ENCODE data around the gene METRN. TPM values are rescaled to one million over a fixed set of nuclear protein-coding genes. Genes with fewer than 3 reads are reported as not detected.

METRN gene
- polyA plus RNA-seq, 1 donor (not counting 4 experiments of a cell fraction or from before 2014, with no cell fraction given): 42.1 TPM

DNA sequence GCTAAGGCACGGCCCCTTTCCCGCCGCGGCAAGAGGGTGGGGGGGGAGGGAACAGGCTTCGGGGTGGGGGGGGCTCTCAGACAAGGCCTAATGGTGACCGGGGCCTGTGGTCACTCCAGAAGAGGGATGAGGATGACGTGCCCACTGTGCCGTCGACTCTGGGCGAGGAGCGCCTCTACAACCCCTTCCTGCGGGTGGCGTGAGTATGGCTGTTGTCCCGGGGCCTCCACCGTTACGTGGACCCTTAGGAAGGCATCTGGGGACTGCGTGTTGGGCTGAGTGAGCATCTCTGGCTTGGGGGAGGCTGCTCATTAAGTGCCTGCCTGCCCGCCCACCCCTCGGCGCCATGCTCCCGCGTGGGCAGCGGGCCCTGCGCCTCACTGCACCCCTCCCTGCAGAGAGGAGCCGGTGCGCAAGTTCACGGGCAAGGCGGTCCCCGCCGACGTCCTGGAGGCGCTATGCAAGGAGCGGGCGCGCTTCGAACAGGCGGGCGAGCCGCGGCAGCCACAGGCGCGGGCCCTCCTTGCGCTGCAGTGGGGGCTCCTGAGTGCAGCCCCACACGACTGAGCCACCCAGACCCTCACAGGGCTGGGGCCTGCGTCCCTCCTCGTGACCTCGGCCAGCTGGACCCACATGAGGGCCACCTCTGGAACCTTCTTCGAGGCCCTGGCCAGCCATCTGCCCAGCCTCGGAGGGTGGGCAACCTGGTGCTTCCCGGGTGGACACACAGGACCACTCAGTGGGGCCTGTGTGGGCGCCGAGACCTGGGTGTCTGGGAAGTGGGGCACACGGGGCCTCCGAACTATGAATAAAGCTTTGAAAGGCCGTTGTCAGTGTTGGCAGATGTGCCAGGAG lies 14.2 kb downstream of the METRN start:
- DNase-seq (ENCODE audit: low read depth, low spot score) (no peak), FAIRE-seq (no peak)
- no peak overlapping the region for H3K9ac ChIP-seq (ENCODE audit: control insufficient read depth, extremely low read depth, insufficient read depth, low read length)
- H4K20me1 ChIP-seq (ENCODE audit: control insufficient read depth, extremely low read depth, insufficient read depth, low read length): no peaks in the 10 kb centered on the region
- peaks cover 4% of the 10 kb centered on the region for H3K4me1 ChIP-seq (ENCODE audit: control insufficient read depth, extremely low read depth, insufficient read depth, low read length)
- no peaks in the 10 kb centered on the region for H3K9me3 ChIP-seq (ENCODE audit: control insufficient read depth, low read depth, low read length)
- dilution Hi-C loops (cut with MboI; ENCODE audit: extremely low pct_ligation_motif_present, low sequenced_read_pairs): no loop called here
- no peaks in the 10 kb centered on the region for H3K79me2 ChIP-seq (ENCODE audit: control insufficient read depth, insufficient read depth, low read length)
- H3K27me3 ChIP-seq (ENCODE audit: control insufficient read depth, extremely low read depth, insufficient read depth, low read length): no peaks in the 10 kb centered on the region
- peaks cover 9 to 15% of the 10 kb centered on the region in 2 experiments for H3K36me3 ChIP-seq (ENCODE audit: control insufficient read depth in 2 of 2, extremely low read depth in 1 of 2, insufficient read depth in 2 of 2, low read length in 2 of 2)
- H3K27ac ChIP-seq (ENCODE audit: control insufficient read depth, insufficient read depth, low read length): no peak overlapping the region
- no peak overlapping the region for H2AFZ ChIP-seq (ENCODE audit: control insufficient read depth, low read length)
- no peak overlapping the region for H3K4me2 ChIP-seq (ENCODE audit: control insufficient read depth, extremely low read depth, insufficient read depth, low read depth, low read length)
- no peak overlapping the region for H3K4me3 ChIP-seq (ENCODE audit: control insufficient read depth in 2 of 3, extremely low read depth in 1 of 3, insufficient read depth in 2 of 3, low read depth in 1 of 3, low read length in 3 of 3)
- TF ChIP-seq, protein P1, sequence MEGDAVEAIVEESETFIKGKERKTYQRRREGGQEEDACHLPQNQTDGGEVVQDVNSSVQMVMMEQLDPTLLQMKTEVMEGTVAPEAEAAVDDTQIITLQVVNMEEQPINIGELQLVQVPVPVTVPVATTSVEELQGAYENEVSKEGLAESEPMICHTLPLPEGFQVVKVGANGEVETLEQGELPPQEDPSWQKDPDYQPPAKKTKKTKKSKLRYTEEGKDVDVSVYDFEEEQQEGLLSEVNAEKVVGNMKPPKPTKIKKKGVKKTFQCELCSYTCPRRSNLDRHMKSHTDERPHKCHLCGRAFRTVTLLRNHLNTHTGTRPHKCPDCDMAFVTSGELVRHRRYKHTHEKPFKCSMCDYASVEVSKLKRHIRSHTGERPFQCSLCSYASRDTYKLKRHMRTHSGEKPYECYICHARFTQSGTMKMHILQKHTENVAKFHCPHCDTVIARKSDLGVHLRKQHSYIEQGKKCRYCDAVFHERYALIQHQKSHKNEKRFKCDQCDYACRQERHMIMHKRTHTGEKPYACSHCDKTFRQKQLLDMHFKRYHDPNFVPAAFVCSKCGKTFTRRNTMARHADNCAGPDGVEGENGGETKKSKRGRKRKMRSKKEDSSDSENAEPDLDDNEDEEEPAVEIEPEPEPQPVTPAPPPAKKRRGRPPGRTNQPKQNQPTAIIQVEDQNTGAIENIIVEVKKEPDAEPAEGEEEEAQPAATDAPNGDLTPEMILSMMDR (optimal IDR thresholded peaks at IDR 0.05 in 1 of 3, IDR thresholded peaks at IDR 0.05 in 1 of 3, conservative IDR thresholded peaks at IDR 0.05 in 1 of 3; ENCODE audit: extremely low read depth in 1 of 3, insufficient read depth in 2 of 3, low read length in 3 of 3): no peak
- no peak for TF ChIP-seq EZH2 (IDR thresholded peaks at IDR 0.05; ENCODE audit: low read length)
- no peaks in the 10 kb centered on the region for H3K9me1 ChIP-seq (ENCODE audit: control insufficient read depth, extremely low read depth, insufficient read depth, low read length)

DNA sequence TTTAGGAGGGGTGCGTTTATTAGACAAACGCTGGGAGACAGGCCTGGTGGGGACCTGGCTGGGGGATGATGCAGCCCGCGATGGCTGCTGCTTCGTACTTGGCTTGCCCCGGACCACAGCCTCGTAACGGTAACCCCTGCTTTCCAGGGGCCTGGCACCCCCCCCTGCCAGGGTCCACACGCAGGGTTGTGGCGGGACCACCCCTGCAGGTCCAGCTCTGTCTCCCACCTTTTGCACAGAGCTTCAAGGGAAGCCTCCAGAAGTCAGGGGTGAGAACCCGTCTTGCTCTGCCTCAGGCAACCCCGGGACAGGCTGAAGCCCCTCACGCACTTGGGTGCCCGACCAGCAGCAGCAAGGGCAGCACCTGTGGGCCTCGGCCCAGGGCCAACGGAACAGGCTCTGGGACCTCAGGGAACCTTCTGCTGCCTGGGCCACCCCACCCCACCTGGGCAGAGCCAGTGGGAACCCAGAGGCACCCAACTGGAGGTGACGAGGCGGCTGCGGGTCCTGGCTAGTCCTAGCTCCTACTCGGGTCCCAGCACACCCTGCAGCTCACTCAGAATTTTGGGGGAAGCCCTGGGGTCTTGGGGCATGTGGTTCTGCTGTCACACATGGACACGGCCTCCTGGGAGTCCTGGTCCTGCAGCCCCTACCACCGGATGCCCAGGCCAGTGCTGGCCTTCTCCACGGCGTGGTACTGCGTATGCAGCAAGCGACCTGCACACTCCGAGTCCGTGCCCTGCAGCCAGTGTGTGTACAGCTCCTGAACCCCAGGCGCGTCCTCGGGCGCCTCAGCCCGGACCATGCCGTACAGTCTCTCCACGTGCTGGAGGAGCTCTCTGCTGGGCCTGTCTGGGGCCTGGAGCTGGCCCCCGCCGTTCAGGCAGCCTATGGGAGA lies 15.1 kb downstream of the METRN start:
- no peaks in the 10 kb centered on the region for H3K79me2 ChIP-seq (ENCODE audit: control insufficient read depth, insufficient read depth, low read length)
- no peak overlapping the region for H3K4me2 ChIP-seq (ENCODE audit: control insufficient read depth, extremely low read depth, insufficient read depth, low read depth, low read length)
- H4K20me1 ChIP-seq (ENCODE audit: control insufficient read depth, extremely low read depth, insufficient read depth, low read length): no peaks in the 10 kb centered on the region
- peaks cover 4% of the 10 kb centered on the region for H3K4me1 ChIP-seq (ENCODE audit: control insufficient read depth, extremely low read depth, insufficient read depth, low read length)
- no peak for TF ChIP-seq EZH2 (IDR thresholded peaks at IDR 0.05; ENCODE audit: low read length)
- TF ChIP-seq, protein P1 (optimal IDR thresholded peaks at IDR 0.05 in 1 of 3, IDR thresholded peaks at IDR 0.05 in 1 of 3, conservative IDR thresholded peaks at IDR 0.05 in 1 of 3; ENCODE audit: extremely low read depth in 1 of 3, insufficient read depth in 2 of 3, low read length in 3 of 3): no peak
- H3K9me3 ChIP-seq (ENCODE audit: control insufficient read depth, low read depth, low read length): no peaks in the 10 kb centered on the region
- H3K9me1 ChIP-seq (ENCODE audit: control insufficient read depth, extremely low read depth, insufficient read depth, low read length): no peaks in the 10 kb centered on the region
- no peak overlapping the region for H3K27ac ChIP-seq (ENCODE audit: control insufficient read depth, insufficient read depth, low read length)
- H3K4me3 ChIP-seq (ENCODE audit: control insufficient read depth in 2 of 3, extremely low read depth in 1 of 3, insufficient read depth in 2 of 3, low read depth in 1 of 3, low read length in 3 of 3): no peak overlapping the region
- no peak for DNase-seq (ENCODE audit: low read depth, low spot score)
- H3K9ac ChIP-seq (ENCODE audit: control insufficient read depth, extremely low read depth, insufficient read depth, low read length): no peak overlapping the region
- H3K27me3 ChIP-seq (ENCODE audit: control insufficient read depth, extremely low read depth, insufficient read depth, low read length): no peaks in the 10 kb centered on the region
- H3K36me3 ChIP-seq (ENCODE audit: control insufficient read depth in 2 of 2, extremely low read depth in 1 of 2, insufficient read depth in 2 of 2, low read length in 2 of 2): peaks cover 9 to 18% of the 10 kb centered on the region in 2 experiments
- H2AFZ ChIP-seq (ENCODE audit: control insufficient read depth, low read length): no peak overlapping the region
- dilution Hi-C loops (cut with MboI; ENCODE audit: extremely low pct_ligation_motif_present, low sequenced_read_pairs): no loop called here
- FAIRE-seq: no peak
